Umbilical cord (tissue), 2 donors: ENCODE data around the gene ASTN2. TPM values are rescaled to one million over a fixed set of nuclear protein-coding genes. Genes with fewer than 3 reads are reported as not detected.

Source experiments
- DNase-seq: peaks from one replicate; pipeline ENCODE4 v3.0.0-alpha.2; 2015; ENCODE audit warnings: low spot score
- total RNA-seq: library from RNA; depleted of rRNA; stranded (reverse); fragments of >200 nt; gene quantifications from one replicate; pipeline ENCODE4 v1.2.3, GENCODE V29; 2014; ENCODE audit warnings: low replicate concordance; ENCODE audit not compliant: insufficient read depth

ASTN2 gene
- total RNA-seq, 1 donor from 2014 or later: 7.0 TPM

GRCh38 chr9:116674210-116674980 lies 740.5 kb downstream of the ASTN2 start:
- no peak for DNase-seq

GRCh38 chr9:116673375-116673774 lies 741.5 kb downstream of the ASTN2 start:
- no peak for DNase-seq

- DNase-seq: no peak
Observed at GRCh38 chr9:116671605-116672004, 743.3 kb downstream of the ASTN2 start.

- no peak for DNase-seq
Observed at GRCh38 chr9:116668970-116669695, 745.7 kb downstream of the ASTN2 start.

- no peak for DNase-seq
Observed at GRCh38 chr9:116663581-116663980, 751.3 kb downstream of the ASTN2 start.

GRCh38 chr9:116662646-116663310 lies 752.1 kb downstream of the ASTN2 start:
- DNase-seq: no peak

- DNase-seq: peak; percentile 93
Observed at GRCh38 chr9:116661037-116661954, 753.6 kb downstream of the ASTN2 start.

- no peak for DNase-seq
Observed at GRCh38 chr9:116658265-116658664, 756.6 kb downstream of the ASTN2 start.

GRCh38 chr9:116656977-116657376 lies 757.9 kb downstream of the ASTN2 start:
- DNase-seq: no peak

- DNase-seq: no peak
Observed at GRCh38 chr9:116656501-116656971, 758.3 kb downstream of the ASTN2 start.

- no peak for DNase-seq
Observed at GRCh38 chr9:116654059-116654355, 760.9 kb downstream of the ASTN2 start.

GRCh38 chr9:116653348-116654058 lies 761.4 kb downstream of the ASTN2 start:
- no peak for DNase-seq

GRCh38 chr9:116647515-116647809 lies 767.4 kb downstream of the ASTN2 start:
- no peak for DNase-seq

GRCh38 chr9:116646661-116647514 lies 768.0 kb downstream of the ASTN2 start:
- peak; percentile 40 for DNase-seq

GRCh38 chr9:116644091-116644688 lies 770.7 kb downstream of the ASTN2 start:
- DNase-seq: no peak

- no peak for DNase-seq
Observed at GRCh38 chr9:116643691-116644090, 771.2 kb downstream of the ASTN2 start.

- no peak for DNase-seq
Observed at GRCh38 chr9:116641292-116642059, 773.4 kb downstream of the ASTN2 start.

- no peak for DNase-seq
Observed at GRCh38 chr9:116639251-116639741, 775.6 kb downstream of the ASTN2 start.

GRCh38 chr9:116635908-116636307 lies 778.9 kb downstream of the ASTN2 start:
- DNase-seq: no peak
